Endodermal cell (in vitro differentiated cells): Measurements from ENCODE around the gene KRT1. TPM values are rescaled to one million over a fixed set of nuclear protein-coding genes. Genes with fewer than 3 reads are reported as not detected.

ENCODE experiments used
- DNase-seq: peaks from one replicate; pipeline ENCODE4 v3.0.0-alpha.2; 2017
- H3K27ac ChIP-seq: 2 replicates; pipeline ENCODE4 v1.5.1; 2013; ENCODE audit warnings: mild to moderate bottlenecking, low read depth, low read length, moderate library complexity
- H3K27me3 ChIP-seq: 2 replicates; pipeline ENCODE4 v1.6.1; 2013; ENCODE audit warnings: mild to moderate bottlenecking, low read length, moderate library complexity; ENCODE audit not compliant: insufficient read depth, control insufficient read depth, poor library complexity, severe bottlenecking
- H3K36me3 ChIP-seq: 2 replicates; pipeline ENCODE4 v1.7.0; 2013; ENCODE audit warnings: mild to moderate bottlenecking, low read length, moderate library complexity; ENCODE audit not compliant: control insufficient read depth, insufficient read depth
- H3K4me1 ChIP-seq: one replicate; pipeline ENCODE4 v1.7.0; 2013; ENCODE audit warnings: low read length; ENCODE audit not compliant: control insufficient read depth, insufficient read depth
- H3K4me3 ChIP-seq: 2 replicates; pipeline ENCODE4 v1.5.1; 2013; ENCODE audit warnings: mild to moderate bottlenecking, low read length, moderate library complexity
- H3K9ac ChIP-seq: 2 replicates; pipeline ENCODE4 v1.6.1; 2013; ENCODE audit warnings: mild to moderate bottlenecking, low read length, moderate library complexity; ENCODE audit not compliant: poor library complexity, severe bottlenecking; ENCODE audit errors: extremely low read depth
- H3K9me3 ChIP-seq: 2 replicates; pipeline ENCODE4 v1.6.1; 2013; ENCODE audit warnings: mild to moderate bottlenecking, low read length, moderate library complexity; ENCODE audit not compliant: control insufficient read depth
- H3K27ac Mint-ChIP-seq: 2 replicates; pipeline ENCODE4 v1.8.0; 2020; ENCODE audit warnings: mixed read lengths
- H3K27me3 Mint-ChIP-seq: 2 replicates; pipeline ENCODE4 v1.8.0; 2021; ENCODE audit warnings: mild to moderate bottlenecking, mixed read lengths; ENCODE audit not compliant: insufficient read depth
- H3K36me3 Mint-ChIP-seq: 2 replicates; pipeline ENCODE4 v1.8.0; 2020; ENCODE audit warnings: low read depth, mixed read lengths
- H3K4me1 Mint-ChIP-seq: 2 replicates; pipeline ENCODE4 v1.8.0; 2020; ENCODE audit warnings: mixed read lengths
- H3K4me3 Mint-ChIP-seq: 2 replicates; pipeline ENCODE4 v1.8.0; 2020; ENCODE audit warnings: mild to moderate bottlenecking, moderate library complexity, mixed read lengths
- H3K9me3 Mint-ChIP-seq: 2 replicates; pipeline ENCODE4 v1.8.0; 2020; ENCODE audit warnings: mild to moderate bottlenecking, mixed read lengths
- WGBS, 2 experiments: methylation state at CpG; one replicate each; pipeline versions ENCODE4 v1.1.5 to v1.1.7; 2013; ENCODE audit warnings: missing lambda C conversion rate in 2 of 2, mixed read lengths in 1 of 2; ENCODE audit not compliant: insufficient coverage in 1 of 2, insufficient read length in 1 of 2; 5-methylcytosine and 5-hydroxymethylcytosine counted together
- long read RNA-seq, 4 experiments: library from polyadenylated mRNA in 2 of 4; library from RNA in 1 of 4; library from capped mRNA in 1 of 4; stranded (forward) in 3 of 4; unstranded in 1 of 4; transcript quantifications; one replicate each; pipeline ENCODE4 v2.0.0, GENCODE V29; 2020 to 2021; ENCODE audit warnings: inconsistent platforms in 1 of 4
- polyA plus RNA-seq, 2 experiments: library from polyadenylated mRNA; stranded (reverse); fragments of 50-300 nt; gene quantifications; one replicate each; pipeline ENCODE4 v1.2.3, GENCODE V29; 2013
- total RNA-seq, 2 donors: library from RNA; stranded (reverse); fragmentation: NEBNext Ultra II Directional in 1 of 2; extraction: Animal tissue kit (Norgen Biotek cat#: 25700) in 1 of 2; gene quantifications; 2 replicates in 1 of 2; 3 replicates in 1 of 2; pipeline ENCODE4 v1.2.1, GENCODE V29; 2021
- TF ChIP-seq, protein P1 (sequence below): fragments of 200-600 bp; sonication (generic); conservative IDR thresholded peaks from 2 replicates; pipeline ENCODE4 v1.5.0; 2021; ENCODE audit warnings: antibody characterized with exemption, mild to moderate bottlenecking

The KRT1 gene
- total RNA-seq = not detected
- polyA plus RNA-seq (2013, experiment 1 of 2) = not detected
- polyA plus RNA-seq (2013, experiment 2 of 2) = not detected
- long read RNA-seq, experiment 1 = 0 reads
- long read RNA-seq, experiment 2 = 0 reads
- long read RNA-seq, experiment 3 = 0 reads
- long read RNA-seq, experiment 4 = 0 reads

- Mint-ChIP-seq H3K4me3 (no peak within 1 kb of the TSS), H3K36me3 (no peaks in the 10 kb centered on the region), H3K27ac (no peak within 1 kb of the TSS), H3K4me1 (no peaks in the 10 kb centered on the region), H3K9me3 (no peaks in the 10 kb centered on the region), H3K27me3 (peaks cover 41% of the 10 kb centered on the region)
- H3K27ac ChIP-seq = no peak within 1 kb of the TSS
- no peak for DNase-seq
- H3K4me1 ChIP-seq = no peaks in the 10 kb centered on the region
- WGBS, 2 experiments = 86 to 100% methylated on average over 1 to 3 of the region's 3 CpGs
- H3K4me3 ChIP-seq = no peak within 1 kb of the TSS
- H3K27me3 ChIP-seq = peaks cover 59% of the 10 kb centered on the region
- H3K9ac ChIP-seq = no peak within 1 kb of the TSS
- H3K9me3 ChIP-seq = no peaks in the 10 kb centered on the region
- TF ChIP-seq, protein P1, sequence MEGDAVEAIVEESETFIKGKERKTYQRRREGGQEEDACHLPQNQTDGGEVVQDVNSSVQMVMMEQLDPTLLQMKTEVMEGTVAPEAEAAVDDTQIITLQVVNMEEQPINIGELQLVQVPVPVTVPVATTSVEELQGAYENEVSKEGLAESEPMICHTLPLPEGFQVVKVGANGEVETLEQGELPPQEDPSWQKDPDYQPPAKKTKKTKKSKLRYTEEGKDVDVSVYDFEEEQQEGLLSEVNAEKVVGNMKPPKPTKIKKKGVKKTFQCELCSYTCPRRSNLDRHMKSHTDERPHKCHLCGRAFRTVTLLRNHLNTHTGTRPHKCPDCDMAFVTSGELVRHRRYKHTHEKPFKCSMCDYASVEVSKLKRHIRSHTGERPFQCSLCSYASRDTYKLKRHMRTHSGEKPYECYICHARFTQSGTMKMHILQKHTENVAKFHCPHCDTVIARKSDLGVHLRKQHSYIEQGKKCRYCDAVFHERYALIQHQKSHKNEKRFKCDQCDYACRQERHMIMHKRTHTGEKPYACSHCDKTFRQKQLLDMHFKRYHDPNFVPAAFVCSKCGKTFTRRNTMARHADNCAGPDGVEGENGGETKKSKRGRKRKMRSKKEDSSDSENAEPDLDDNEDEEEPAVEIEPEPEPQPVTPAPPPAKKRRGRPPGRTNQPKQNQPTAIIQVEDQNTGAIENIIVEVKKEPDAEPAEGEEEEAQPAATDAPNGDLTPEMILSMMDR = no peak
- H3K36me3 ChIP-seq = no peaks in the 10 kb centered on the region
Measured at GRCh38 chr12:52680363-52680762, at the start of gene KRT1. KRT1 (minus strand) TSS chr12:52680407; CDS start chr12:52680348, 59 bp downstream.

DNA sequence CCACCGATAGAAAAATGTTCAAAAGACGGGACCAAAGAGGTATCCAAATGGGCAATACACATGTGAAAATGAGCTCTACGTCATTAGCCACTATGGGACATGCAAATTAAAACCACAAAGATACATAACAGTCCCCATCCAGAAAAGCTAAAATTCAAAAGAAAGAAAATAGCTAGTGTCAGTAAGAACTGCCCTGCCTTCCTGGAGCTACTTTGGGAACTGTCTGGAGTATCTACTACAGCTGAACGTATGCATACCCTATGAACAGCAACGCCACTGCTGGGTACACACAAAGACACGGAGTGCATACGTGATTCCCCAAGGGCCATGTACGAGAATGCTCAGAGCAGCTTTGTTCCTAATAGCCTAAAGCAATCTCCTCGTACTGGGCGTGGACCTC lies 48.9 kb upstream of the KRT1 start:
- Mint-ChIP-seq H3K36me3 (no peaks in the 10 kb centered on the region), H3K27me3 (peaks cover 45% of the 10 kb centered on the region), H3K4me3 (no peak overlapping the region), H3K27ac (no peak overlapping the region), H3K4me1 (no peaks in the 10 kb centered on the region), H3K9me3 (no peaks in the 10 kb centered on the region)
- Histone ChIP-seq H3K9ac (no peak overlapping the region), H3K27me3 (peaks cover 81% of the 10 kb centered on the region), H3K27ac (no peak overlapping the region), H3K36me3 (no peaks in the 10 kb centered on the region), H3K9me3 (no peaks in the 10 kb centered on the region), H3K4me1 (no peaks in the 10 kb centered on the region), H3K4me3 (no peak overlapping the region)
- TF ChIP-seq, protein P1 = no peak
- no peak for DNase-seq
- 79 to 88% methylated on average over 5 to 10 of the region's 10 CpGs for WGBS, 2 experiments

DNA sequence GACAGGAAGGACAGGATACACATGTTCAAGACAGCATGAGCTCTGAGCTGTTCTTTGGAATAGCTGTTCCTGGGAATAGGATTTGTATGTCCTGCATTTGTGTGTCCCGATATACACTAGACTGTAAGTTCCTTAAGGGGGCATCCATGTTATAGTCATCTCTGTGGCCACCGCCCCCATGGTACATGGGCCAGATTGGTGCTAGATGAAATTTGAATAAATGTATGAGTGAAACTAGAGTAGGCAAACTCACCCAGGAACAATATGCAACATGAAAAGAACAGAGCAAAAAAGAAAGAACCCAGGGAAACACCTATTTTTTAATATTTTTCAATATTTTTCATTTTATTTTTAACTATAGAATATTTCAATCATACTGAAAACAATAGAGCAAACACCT lies 48.2 kb upstream of the KRT1 start:
- Histone ChIP-seq H3K9ac (no peak overlapping the region), H3K36me3 (no peaks in the 10 kb centered on the region), H3K4me1 (no peaks in the 10 kb centered on the region), H3K4me3 (no peak overlapping the region), H3K27me3 (peaks cover 73% of the 10 kb centered on the region), H3K27ac (no peak overlapping the region), H3K9me3 (no peaks in the 10 kb centered on the region)
- Mint-ChIP-seq H3K36me3 (no peaks in the 10 kb centered on the region), H3K4me1 (no peaks in the 10 kb centered on the region), H3K9me3 (no peaks in the 10 kb centered on the region), H3K4me3 (no peak overlapping the region), H3K27ac (no peak overlapping the region), H3K27me3 (peaks cover 40% of the 10 kb centered on the region)
- WGBS, 2 experiments = 93 to 100% methylated on average over 1 to 2 of the region's 2 CpGs
- no peak for DNase-seq
- TF ChIP-seq, protein P1 = no peak
